GM21619 (cell line): ENCODE measurements around the gene MINDY3.

Source experiments
- ATAC-seq: cut with Tn5 transposase; IDR thresholded peaks from one replicate; pipeline ENCODE4 v1.9.1; 2021; ENCODE audit not compliant: unreplicated experiment

The MINDY3 gene

DNA sequence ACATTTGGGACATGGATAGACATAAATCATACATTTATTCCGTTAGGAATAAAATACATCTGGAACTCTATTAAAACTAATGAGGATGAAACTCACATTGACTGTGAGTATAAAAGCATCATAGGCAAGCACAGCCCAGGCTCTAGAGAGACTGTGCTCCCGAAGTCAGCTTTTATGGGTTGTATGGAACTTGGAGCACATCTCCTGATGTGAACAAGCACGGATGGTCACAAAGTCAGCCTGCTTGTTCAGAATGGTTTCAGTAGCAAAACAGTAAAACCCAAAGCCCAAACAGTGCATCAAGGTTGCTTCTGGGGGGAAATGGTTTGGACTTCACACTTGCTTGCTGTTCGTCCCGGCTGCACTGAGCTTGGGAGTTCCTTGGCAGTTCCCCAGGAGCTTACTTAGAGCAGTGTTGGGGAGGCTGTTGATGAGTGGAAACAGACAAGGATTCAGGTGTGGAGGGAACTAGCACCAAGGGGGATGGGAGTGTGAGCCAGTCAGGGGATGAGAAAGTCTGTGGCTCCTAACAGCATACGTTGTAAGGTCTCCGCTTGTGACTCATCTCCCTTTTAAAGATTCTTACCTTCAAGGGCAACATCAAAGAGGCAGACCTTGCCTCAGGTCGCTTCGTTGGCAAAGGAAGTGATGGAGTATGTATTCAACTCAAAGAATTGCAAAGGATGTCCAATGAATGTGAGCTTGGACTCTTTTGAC, 120.9 kb downstream of the MINDY3 start:
- ATAC-seq: no peak

DNA sequence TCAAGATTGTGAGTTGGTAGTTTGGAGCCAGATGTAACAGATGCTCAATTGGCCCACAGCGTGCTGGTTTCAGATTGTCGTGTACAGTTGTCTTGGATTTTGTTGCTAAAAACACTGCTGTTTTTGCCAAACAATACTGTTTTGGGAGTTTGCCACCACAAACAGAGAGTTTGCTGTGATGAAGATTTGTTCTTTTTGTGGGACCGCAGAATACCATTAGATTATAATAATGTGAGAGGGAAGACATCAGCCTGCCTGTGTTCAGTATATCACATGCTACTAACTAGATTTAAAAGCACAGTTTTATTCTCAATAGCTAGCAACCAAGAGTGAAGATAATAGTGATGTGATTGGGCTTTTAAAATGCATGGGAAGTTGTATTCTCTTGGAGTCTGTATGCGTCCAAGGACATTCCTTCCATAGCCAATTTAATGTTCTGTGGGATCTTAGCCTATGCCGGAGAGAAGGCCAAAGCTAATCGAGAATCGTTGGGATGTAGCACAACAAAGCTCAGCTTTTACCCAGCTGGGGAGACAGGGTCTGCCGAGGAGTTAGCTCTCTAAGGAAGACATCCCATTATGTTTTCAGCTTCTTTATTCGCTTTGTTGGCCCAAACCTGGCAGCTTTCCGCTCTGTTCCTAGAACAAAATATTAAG, 121.9 kb downstream of the MINDY3 start:
- ATAC-seq: no peak

DNA sequence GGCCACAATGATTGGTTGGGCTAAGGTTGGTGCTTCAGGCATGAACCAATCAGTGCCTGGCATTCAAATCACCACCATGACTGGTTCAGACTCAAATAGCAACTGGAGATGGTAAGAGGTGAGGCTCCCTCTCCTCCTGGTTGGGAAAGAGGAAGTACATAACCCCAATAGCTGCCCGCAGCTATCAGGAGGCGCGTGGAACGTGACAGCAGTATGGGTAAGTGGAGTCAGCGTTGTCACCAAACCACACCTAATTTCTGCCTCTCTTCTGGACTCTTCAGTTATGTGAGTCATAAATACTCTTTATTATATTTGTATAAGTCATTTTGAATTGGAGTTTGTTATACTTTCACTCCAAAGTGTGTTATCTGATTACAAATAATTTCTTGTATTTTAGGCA, 122.7 kb downstream of the MINDY3 start:
- ATAC-seq: no peak

DNA sequence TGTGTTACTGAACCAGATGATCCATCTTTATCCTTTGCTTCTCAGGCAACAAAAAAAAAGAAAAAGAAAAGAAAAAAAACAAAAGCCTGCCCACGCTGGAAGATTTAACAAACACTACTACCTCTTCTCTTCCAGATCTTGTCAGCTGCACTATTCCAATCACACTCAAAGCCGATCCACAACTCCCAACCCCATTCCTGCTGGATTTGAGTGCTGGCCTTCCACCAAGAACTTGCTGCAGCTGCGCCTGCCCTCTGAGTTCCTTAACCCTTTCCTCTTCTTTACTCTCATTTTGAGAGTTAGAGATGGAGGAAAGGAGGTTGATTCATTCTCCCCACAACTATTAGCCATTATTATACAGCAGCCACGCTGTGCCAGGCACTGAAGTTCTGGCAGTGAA, 124.5 kb downstream of the MINDY3 start:
- ATAC-seq: no peak

DNA sequence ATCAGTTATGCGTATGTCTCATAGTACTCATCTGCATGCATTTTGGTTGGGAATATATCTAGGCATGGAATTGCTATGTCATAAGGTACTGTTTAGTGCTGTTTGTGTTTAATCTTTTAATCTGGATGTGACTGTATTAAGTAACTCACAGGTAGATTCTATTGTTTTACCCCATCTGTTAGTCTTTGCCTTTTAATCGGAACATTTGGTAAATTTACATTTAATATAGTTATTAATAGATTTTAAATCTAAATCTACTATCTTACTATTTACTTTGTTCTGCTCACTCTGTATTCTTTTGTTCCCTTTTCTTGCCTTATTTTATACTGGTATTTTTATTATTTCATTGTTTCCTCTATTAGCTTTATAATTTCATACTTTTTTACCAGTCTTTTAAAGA, 130.0 kb downstream of the MINDY3 start:
- no peak for ATAC-seq

DNA sequence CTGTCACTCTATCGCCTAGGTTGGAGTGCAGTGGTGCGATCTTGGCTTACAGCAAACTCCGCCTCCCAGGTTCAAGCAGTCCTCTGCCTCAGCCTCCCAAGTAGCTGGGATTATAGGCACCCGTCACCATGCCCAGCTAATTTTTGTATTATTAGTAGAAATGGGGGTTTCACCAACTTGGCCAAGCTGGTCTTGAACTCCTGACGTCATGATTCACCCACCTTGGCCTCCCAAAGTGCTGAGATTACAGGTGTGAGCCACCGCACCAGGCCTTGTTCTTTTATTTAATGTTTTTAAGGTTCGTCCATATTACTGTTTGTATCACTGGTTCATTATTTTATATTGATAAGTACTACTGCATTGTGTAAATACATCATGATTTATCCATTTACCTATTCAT, 130.4 kb downstream of the MINDY3 start:
- ATAC-seq: no peak
